ENCODE results near the gene SORL1-AS1.
A peak's percentile ranks its signal among the peaks of the same experiment; 100 is the strongest.

- TF ChIP-seq POLR2A (IDR thresholded peaks at IDR 0.05; ENCODE audit: low read depth, low read length) (no peak; the same call in none of the 2 replicates), TAF1 (IDR thresholded peaks at IDR 0.05; ENCODE audit: low read depth, low read length) (peak; percentile 34; the same call in 1 of the 2 replicates), POLR2AphosphoS5 (IDR thresholded peaks at IDR 0.05; ENCODE audit: low read depth, low read length) (peak; percentile 33; the same call in 1 of the 2 replicates)
Measured at GRCh38 chr11:121453589-121454299, 977 bp upstream of the SORL1-AS1 start.

Data from GM12891 (cell line).